GM23338 (cell line): ENCODE data around the gene PCIF1.

Experiments used
- CREB1 ChIP-seq: fragments of 250-450 bp; sonication (Bioruptor Pico); IDR thresholded peaks from 2 replicates; pipeline ENCODE4 v1.5.0; 2020; ENCODE audit warnings: low read depth, mild to moderate bottlenecking, moderate library complexity
- EZH2 ChIP-seq: fragments of 200-600 bp; sonication (generic); IDR thresholded peaks from one replicate; pipeline ENCODE4 v1.8.0; 2017; ENCODE audit warnings: antibody characterized with exemption, mild to moderate bottlenecking, low read depth; ENCODE audit not compliant: unreplicated experiment
- EZH2phosphoT487 ChIP-seq: fragments of 200-600 bp; sonication (generic); IDR thresholded peaks from one replicate; pipeline ENCODE4 v1.8.1; 2018; ENCODE audit warnings: antibody characterized with exemption; ENCODE audit not compliant: unreplicated experiment
- JUNB ChIP-seq: IDR thresholded peaks from one replicate; pipeline ENCODE4 v1.6.1; 2016; ENCODE audit warnings: antibody characterized with exemption; ENCODE audit not compliant: unreplicated experiment
- POLR2AphosphoS5 ChIP-seq: IDR thresholded peaks from 2 replicates; pipeline ENCODE4 v1.6.1; 2016; ENCODE audit warnings: antibody characterized with exemption, low read depth
- TF ChIP-seq, protein P1 (sequence below), 2 experiments: fragments of 200-600 bp in 1 of 2; sonication (generic) in 1 of 2; conservative IDR thresholded peaks; 2 replicates each; pipeline versions ENCODE4 v1.5.1 to v1.6.1; 2016 to 2017; ENCODE audit warnings: antibody characterized with exemption in 2 of 2, low read depth in 2 of 2, mild to moderate bottlenecking in 2 of 2, moderate library complexity in 1 of 2
- TF ChIP-seq, protein P2 (sequence below): IDR thresholded peaks from 2 replicates; pipeline ENCODE4 v1.6.1; 2016; ENCODE audit warnings: antibody characterized with exemption

- TF ChIP-seq, protein P1, sequence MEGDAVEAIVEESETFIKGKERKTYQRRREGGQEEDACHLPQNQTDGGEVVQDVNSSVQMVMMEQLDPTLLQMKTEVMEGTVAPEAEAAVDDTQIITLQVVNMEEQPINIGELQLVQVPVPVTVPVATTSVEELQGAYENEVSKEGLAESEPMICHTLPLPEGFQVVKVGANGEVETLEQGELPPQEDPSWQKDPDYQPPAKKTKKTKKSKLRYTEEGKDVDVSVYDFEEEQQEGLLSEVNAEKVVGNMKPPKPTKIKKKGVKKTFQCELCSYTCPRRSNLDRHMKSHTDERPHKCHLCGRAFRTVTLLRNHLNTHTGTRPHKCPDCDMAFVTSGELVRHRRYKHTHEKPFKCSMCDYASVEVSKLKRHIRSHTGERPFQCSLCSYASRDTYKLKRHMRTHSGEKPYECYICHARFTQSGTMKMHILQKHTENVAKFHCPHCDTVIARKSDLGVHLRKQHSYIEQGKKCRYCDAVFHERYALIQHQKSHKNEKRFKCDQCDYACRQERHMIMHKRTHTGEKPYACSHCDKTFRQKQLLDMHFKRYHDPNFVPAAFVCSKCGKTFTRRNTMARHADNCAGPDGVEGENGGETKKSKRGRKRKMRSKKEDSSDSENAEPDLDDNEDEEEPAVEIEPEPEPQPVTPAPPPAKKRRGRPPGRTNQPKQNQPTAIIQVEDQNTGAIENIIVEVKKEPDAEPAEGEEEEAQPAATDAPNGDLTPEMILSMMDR (conservative IDR thresholded peaks at IDR 0.05; ENCODE audit: low read depth in 2 of 2): no peak
- no peak for TF ChIP-seq EZH2phosphoT487
- no peak for TF ChIP-seq POLR2AphosphoS5
- no peak for TF ChIP-seq CREB1 (CRISPR knock-in tag)
- TF ChIP-seq EZH2: no peak
- TF ChIP-seq JUNB: no peak
- TF ChIP-seq, protein P2, sequence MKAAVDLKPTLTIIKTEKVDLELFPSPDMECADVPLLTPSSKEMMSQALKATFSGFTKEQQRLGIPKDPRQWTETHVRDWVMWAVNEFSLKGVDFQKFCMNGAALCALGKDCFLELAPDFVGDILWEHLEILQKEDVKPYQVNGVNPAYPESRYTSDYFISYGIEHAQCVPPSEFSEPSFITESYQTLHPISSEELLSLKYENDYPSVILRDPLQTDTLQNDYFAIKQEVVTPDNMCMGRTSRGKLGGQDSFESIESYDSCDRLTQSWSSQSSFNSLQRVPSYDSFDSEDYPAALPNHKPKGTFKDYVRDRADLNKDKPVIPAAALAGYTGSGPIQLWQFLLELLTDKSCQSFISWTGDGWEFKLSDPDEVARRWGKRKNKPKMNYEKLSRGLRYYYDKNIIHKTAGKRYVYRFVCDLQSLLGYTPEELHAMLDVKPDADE: no peak
These were observed 57.1 kb downstream of the PCIF1 start for GRCh38 chr20:45991616-45992015.
